RKO (cell line): ENCODE data around the gene FAM234A.
A peak's percentile ranks its signal among the peaks of the same experiment; 100 is the strongest.

Source experiments
- DNase-seq: peaks from one replicate; pipeline ENCODE4 v3.0.0-alpha.2; 2016; ENCODE audit warnings: low spot score

The FAM234A gene

GRCh38 chr16:297832-298231 is 63.2 kb downstream of the FAM234A start:
- no peak for DNase-seq

- no peak for DNase-seq
Observed at GRCh38 chr16:301235-301634, 66.6 kb downstream of the FAM234A start.

GRCh38 chr16:301950-302349 is 67.3 kb downstream of the FAM234A start:
- no peak for DNase-seq

DNA sequence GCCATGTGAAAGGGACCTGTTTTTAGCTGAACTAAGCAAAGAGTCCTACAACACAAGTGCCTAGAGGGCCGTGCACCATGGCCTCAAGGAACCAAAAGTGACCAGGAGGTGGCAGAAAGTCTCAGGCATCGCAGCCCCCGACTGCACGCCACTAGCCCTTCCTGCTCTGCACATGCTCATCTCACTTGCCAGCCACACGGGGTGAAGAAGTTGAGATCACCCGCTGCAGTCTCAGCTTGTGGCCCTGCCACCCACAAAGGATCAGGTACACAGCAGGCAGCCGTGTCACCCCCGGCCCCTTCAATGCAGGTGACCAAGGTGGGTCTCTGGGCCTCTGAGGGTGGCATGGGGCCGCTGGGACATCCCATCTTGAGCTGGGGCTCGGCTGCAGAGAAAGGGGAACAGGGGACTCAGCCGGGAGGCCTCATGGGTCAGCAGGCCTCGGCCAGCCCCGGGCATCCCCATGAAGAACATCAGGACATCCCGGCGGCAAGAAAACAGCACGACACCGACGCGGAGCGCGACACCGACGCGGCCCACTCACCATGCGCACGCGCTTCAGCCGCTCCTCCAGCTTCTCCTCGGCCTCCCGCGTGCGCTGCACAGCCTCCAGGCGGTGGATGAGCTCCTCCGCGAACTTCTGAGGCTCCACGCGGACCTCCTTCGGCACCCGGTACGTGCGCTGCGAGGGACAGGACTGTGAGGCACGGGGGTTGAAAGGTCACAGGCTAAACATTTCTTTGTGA is 69.3 kb downstream of the FAM234A start:
- peak; percentile 9 for DNase-seq

DNA sequence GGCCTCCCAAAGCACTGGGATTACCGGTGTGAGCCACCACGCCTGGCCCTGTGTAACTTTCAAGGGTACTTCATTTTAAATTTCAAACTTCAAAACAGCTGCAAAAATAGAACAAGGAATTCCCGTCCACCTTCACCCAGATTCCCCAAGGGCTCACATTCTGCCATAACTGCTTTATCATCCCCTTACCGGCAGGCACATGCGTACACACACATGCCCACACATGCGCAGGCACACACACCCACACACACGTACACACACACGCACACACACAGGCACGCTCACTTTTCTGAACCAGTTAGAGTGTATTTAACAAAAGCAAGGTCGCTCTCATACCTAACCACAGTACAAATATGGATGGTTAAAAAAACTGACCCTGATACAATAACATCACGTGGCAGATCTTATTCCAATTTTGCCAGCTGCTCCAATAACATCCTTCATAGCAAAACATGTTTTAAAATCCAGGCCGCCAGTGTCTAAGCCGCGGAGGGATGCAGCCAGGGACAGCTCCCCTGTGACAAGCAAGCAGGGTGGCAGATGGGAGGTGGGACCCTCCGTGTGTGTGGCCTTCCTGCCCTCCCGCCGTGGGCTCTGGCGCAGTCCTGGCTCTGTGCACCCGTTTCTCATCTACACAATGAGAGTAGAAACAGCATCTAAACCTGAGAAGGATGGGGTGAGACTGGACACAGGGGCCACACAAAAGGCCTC is 71.5 kb downstream of the FAM234A start:
- DNase-seq, result no peak

DNA sequence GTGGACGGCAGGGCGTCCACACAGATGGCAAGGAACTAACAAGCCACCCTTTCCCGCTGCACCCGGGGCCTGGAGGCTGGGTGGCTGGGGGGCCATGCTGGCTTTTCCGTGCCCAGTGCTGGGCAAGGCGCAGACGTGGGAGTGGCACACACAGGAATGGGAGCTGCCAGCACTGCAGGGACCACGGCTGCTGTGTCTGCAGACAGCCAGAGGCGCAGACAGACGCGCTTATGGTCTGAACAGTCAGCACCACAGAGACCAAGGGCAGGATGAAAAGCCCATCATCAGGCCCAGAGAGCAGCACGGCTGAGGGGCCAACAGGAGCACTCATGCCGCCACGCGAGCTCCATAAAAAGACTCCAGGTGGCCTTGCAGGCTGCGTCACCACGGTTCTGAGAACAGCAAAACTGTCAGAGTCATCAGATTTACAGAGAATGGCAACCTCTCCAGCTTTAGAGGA is 72.3 kb downstream of the FAM234A start:
- no peak for DNase-seq

DNA sequence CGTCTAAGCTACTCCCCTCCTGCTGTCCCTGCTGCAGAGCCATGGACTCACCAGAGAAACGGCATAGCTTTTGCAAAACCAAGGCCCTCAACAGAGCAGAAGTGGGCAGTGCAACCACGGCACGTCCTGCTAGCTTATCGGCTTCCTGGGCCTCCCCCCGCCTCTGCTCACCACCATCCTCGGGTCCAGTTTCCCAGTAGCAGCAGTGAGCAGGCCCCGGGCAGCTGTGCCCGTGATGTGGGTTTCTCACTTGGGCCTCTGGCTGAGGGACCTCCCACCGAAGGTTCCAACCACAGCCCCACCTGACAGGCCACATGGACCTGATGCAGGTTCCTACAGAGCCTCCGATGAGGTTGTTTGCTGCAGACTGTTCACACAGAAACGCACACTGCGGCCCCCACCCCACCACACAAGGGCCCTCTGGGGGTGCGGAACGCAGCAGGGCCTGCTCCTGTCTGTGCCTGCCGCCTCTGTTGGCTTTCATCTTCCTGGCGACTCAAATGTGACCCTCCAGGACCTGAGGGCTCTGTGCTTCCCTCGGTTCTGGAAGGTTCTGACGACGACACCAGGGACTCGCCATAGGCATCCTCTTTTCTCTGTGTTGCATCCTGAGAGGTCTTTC is 73.2 kb downstream of the FAM234A start:
- no peak for DNase-seq

DNA sequence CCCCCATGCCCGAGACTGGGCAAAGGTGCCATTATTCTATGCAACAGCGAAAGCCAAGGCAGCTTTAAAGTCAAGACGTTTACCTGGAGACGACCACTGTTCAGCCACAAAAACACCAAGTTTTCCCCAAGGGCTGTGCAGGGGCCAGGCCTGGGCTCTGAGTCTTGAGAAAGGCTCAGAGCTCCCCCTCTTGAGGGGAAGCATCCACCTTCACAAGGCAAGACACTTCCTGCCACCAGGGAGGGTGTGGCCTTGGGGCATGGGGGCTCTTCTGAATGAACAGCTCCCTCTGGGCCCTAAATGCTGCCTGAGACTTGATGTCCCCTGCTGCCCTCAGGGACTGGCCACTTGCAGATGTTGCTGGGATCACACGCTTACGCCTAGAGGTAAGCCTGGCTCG is 74.9 kb downstream of the FAM234A start:
- no peak for DNase-seq

GRCh38 chr16:311725-312124 is 77.1 kb downstream of the FAM234A start:
- no peak for DNase-seq

DNA sequence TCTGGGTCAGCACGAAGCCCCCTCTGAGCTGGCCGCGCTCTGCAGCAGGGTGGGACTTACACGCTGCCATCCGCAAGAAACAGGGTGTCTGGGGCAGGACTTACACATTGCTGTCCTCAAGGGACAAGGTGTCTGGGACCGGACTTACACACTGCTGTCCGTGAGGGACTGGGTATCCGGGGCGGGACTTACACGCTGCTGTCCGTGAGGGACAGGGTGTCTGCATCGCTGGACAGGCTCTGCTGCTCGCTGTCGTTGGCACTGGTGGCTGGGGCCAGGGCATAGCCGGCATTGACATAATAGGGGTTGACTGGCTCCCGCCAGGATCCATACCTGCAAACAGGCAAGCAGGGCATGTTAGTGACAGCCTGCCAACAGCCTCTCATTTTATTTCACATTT is 79.7 kb downstream of the FAM234A start:
- DNase-seq, result no peak

DNA sequence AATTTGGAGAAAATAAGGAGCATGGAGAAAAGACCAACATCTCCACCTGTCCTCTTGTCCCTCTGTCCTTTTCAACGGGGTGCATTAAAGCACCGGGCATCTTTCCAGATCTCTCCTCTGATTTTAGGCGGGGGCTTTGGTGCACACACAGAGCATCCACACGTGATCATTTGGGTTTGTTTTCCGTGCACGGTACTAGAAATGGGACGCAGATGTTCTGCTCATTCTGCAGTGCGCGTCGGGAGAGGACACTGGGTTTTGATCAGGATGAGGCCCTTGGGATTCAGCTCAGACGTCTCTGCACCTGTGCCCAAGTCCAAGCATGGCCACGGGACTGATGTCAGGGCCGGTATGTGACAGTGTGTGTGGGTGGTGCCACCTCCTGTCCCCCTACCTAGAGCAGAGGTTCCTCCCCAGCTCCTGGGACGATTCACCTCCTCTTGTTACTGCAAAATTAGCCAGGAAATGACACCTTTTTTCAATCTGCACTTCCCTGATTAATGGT is 80.2 kb downstream of the FAM234A start:
- DNase-seq, result no peak
